HK-2 (cell line): Measurements from ENCODE around the gene SH3RF3.

Source experiments
- DNase-seq: peaks from one replicate; pipeline ENCODE4 v3.0.0-alpha.2; 2018; ENCODE audit not compliant: unreplicated experiment

The SH3RF3 gene

DNA sequence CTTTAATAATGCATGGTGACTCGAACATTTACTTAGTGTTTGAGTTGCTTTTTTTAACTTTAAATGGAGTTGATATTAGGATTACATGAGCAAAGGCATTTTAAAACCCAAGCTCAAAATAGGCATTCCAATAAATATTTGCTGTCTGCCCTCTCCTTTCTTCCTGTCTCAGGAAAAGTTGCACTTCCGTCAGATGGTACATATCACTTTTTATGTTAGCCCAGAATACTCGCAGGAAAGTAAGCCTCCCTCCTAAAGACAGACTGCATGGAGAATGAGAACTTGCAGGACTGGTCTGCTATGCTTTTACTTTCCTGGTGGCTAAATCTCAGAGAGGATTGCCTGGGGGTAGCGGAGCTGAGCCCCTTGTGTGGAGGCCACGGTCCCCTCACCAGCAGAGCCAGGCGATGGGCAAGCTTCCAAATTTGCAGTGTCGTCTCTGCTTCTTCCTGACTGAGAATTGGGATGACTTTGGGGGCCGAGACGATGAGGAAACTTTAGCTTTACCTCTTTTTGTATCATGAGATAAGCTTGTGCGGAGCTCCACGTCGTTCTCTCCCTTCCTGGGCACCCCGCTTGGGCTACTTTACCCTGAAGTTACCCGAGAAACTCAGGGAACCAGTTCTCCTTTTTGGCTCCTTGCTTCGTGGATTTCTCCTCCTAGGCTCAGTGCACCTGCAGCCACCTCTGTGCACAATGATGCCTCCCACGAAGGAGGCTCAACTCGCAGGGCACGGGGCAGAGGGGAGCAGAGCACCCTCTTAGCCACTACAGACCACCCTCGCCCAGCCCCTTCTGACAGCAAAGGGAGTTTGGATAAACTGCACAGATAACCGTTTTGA is 223.3 kb downstream of the SH3RF3 start:
- no peak for DNase-seq

- no peak for DNase-seq
These were observed 224.1 kb downstream of the SH3RF3 start for GRCh38 chr2:109352898-109353689.

DNA sequence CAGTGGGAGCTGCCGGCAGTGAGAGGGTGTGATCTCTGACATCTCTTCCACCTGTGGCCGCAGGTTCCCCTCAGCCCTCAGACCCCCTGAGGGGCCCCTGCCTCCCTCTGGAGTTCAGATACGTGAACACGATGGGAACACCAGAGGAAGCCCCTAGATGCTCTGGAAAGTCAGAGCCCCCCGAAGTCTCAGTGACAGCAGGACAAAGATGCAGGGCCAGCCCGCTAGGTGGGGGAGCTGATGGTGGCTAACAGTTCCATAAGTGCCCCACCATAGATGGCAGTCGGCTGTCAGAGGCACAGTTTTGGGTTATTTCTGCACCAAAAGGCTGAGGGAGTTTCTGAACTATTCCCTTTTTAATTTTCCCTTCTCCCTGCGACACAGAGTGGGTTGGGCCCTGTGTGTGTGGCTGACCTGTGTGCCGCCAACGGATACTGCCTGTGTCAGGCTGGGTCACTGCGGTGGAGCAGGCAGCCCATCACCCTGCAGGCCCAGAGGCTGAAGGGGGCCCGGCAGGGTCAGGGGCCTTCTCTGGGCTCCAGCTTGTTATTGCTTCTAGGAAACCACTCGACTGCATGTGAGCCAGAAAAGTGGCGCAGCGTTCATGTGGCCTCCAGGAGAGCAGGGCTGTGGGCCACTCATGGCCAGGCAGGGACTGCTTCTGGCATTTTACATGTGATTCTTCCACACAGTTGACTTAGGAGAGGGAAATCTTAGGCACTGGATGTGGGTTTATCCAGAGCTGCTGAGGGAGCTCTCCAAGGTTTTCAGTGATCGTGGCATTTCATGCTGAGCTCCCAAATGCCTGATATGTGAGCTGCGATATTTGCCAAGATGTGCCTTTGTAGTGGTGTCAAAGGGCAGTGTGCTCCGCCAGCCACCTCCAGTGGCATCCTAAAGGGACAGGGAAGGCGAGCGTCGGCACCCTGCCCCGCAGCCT is 225.1 kb downstream of the SH3RF3 start:
- DNase-seq: no peak

GRCh38 chr2:109355192-109355843 is 226.3 kb downstream of the SH3RF3 start:
- DNase-seq: no peak

- DNase-seq: no peak
These were observed 227.5 kb downstream of the SH3RF3 start for GRCh38 chr2:109356324-109357035.

GRCh38 chr2:109364217-109364616 is 235.2 kb downstream of the SH3RF3 start:
- no peak for DNase-seq

DNA sequence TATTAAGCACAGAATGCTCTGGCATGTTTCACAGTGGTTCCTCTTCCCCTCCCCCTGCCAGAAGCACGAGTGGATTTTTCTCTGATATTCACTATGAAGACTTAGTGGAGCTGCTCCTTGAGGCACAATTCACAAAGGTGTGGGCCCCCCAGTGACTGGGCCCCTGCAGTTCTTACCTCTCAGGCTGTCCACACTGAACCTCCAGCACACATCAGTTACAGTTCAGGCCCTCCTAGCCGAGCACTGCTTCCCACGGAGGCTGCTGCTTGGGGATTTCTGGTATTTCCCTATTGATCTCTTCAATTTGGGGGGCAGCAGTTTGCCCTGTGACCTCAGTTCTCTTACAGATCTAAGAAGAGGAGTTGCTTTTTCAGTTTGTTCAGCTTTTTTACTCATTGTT is 236.1 kb downstream of the SH3RF3 start:
- no peak for DNase-seq

DNA sequence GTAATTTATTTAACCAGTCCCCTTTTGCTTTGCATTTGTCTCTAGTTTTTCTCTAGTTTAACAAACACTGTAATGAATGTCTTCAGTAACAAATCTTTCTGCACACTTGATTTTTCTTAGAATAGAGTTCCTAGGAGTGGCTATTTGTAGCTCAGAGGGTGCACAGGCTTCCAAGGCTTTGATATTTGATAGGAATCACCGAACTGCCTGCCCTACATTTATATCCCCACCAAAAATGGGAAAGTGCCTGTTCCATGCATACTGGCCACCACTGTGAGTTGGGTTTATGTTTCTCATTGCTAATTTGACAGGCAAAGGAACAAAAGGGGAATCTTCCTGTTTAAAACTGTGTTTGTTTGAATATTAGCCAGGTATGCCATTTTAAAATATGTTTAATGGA is 238.7 kb downstream of the SH3RF3 start:
- no peak for DNase-seq

DNA sequence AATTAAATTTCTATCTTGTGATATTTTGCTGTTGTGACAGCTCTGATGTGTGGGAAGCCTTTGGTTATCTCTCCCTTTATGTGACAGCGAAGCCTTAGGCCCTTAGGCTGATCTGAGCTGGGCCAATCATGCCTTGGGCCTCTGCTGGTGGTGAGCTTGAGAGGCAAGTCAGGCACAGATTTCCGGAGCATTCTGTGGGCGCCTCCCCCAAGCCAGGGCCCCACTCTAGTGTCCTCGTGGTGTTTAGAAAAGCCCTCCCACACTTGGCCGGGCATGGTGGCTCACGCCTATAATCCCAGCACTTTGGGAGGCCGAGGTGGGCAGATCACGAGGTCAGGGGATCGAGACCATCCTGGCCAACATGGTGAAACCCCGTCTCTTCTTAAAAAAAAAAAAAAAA is 239.8 kb downstream of the SH3RF3 start:
- DNase-seq: no peak

GRCh38 chr2:109369671-109370191 is 240.7 kb downstream of the SH3RF3 start:
- DNase-seq: no peak

GRCh38 chr2:109370399-109371035 is 241.5 kb downstream of the SH3RF3 start:
- DNase-seq: no peak

- DNase-seq: no peak
These were observed 242.6 kb downstream of the SH3RF3 start for GRCh38 chr2:109371481-109372170.

DNA sequence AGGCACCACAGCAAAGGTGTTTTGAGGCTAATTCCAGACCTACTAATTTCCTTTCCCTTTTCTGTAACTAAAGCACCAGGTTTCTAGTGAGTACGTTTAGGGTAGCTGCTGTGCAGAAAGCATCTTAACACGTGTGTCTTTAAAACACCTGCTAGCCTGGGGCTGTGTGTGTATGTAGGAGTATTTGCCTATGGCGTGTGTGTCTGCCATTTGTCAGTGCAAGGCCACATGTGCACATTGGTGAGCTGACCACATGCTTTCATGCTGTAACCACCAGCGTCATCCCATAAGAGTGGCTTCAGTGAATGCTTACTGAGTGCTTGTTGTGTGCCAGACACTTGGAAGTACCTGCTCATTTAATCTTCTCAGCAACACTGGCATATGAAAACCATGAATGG is 243.2 kb downstream of the SH3RF3 start:
- DNase-seq: no peak

- DNase-seq: no peak
These were observed 243.6 kb downstream of the SH3RF3 start for GRCh38 chr2:109372614-109373013.

DNA sequence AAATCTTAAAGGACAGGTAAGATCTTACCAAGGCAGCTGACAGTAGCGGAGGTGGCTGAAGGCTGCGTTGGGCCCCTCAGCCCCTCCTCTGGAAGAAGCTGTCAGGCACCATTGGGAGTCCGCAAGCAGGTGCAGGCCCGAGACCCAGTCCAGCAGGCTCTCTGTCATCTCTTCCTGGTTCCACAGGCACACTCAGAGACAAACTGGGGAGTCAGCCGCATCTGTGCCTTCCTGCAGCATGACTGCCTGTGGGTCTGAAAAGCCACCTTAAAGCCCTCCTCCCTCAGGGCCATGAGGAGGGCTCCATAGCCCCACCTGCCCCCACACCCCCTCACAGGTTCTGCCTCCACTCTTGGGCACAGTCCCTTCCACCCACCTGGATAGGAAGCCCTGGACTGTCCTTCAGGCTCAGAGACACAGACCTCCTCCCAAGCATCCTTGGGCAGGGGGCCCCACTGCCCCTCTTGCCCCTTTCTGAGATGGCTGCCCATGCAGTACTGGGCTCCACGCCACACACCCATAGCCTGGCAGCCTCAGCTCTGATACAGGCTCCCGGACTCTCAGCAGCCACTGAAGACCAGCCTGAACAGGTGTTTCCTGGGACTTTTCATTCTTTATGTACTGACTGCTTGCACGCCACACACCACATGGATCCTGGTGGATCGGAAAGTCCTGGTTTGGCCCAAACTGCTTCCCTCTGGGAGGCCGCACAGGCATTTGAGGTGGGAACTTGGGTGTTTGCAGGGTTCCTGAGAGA is 245.0 kb downstream of the SH3RF3 start:
- DNase-seq: no peak

GRCh38 chr2:109374548-109375130 is 245.6 kb downstream of the SH3RF3 start:
- DNase-seq: no peak

DNA sequence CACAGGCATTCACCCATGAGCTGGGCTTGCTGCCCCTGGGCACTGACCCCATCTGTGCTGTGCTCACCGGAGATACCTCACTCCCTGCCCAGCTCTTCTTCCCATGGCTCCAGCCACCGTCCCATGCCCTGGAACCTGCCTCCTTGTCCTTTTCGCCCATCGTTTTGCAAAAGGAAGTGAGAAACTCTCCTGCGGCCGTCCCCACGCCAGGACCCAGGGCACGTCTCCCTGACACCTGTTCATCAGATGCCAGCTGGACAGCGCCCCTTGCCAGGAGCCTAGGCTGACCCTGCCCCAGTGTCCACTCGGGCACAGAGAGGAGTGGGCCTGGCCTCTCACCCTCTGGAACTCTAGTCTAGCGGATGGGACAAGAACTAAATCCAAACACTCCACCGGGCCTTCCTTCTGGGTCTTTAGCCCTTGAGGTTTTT is 246.1 kb downstream of the SH3RF3 start:
- DNase-seq: no peak

DNA sequence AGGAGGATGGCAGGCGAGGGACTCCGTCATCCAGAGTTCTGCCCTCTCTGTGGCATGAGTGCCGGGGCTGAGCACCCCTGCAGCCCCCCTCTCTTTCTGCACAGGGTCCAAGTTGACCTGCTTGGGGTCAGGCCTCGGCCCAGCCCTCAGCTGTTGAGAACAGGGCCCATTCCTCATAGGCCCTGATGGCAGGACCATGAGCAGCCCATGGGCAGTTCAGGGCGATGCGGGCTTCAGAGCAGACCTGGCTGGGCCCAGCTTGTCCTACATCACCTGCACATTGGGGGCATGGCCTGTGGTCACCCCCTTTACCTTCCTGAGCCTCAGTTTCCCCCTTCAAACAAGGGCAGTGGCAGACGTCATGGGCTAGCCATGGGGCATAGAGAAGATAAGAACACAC is 246.7 kb downstream of the SH3RF3 start:
- no peak for DNase-seq
